GM12892 (cell line): ENCODE measurements around the gene SAE1.

Experiments used
- DNase-seq: peaks from one replicate; pipeline ENCODE4 v3.0.0; 2011; ENCODE audit not compliant: insufficient read length
- FAIRE-seq: peaks from 2 replicates; lab custom pipeline; 2011; peaks lifted over from hg19 to GRCh38; lab: Jason Lieb, UNC
- POLR2A ChIP-seq: IDR thresholded peaks from 2 replicates; pipeline ENCODE4 v1.6.1; 2011; ENCODE audit warnings: low read depth, low read length, control low read depth
- POLR2AphosphoS5 ChIP-seq: IDR thresholded peaks from 2 replicates; pipeline ENCODE4 v1.6.1; 2011; ENCODE audit warnings: low read depth, low read length, control low read depth
- TAF1 ChIP-seq: IDR thresholded peaks from 2 replicates; pipeline ENCODE4 v1.6.1; 2011; ENCODE audit warnings: low read depth, mild to moderate bottlenecking, control low read depth, low read length, borderline replicate concordance

The SAE1 gene

DNA sequence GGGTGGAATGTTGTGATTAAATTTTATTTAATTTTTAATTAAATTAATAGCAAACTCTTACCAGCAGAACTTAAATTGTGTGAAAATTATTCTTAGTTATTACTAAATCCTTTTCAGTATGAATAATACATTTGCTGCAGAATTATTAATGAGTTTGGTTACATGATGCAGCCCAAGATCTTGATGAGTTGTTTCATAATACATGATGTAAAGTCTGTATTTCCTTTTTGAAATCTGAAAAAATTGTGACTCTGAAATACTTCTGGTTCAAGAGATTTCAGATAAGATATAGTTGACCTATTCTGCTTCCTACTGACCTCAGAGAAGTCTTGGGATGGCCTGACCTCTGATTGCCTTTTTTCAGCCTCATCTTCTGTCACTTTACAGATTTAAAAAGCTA, 11.1 kb downstream of the SAE1 start:
- no peak for FAIRE-seq
- TF ChIP-seq TAF1 (no peak), POLR2A (no peak), POLR2AphosphoS5 (no peak)
- no peak for DNase-seq

DNA sequence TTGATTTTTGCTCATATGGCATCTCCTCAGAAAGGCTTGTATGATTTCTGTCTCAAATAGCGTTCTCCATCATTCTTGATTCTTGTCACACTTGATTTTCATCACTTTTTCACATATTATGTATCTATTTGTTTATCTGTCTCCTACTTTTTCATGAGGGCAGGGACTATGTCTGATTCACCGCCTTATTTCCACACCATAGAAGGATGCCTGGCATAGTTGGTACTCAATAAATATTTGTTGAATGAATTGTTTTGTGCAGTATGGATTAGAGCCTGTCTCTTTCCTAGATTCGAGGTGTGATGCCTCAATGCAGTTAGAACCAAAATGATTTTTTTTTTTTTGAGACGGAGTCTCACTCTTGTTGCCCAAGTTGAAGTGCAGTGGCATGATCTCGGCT, 12.1 kb downstream of the SAE1 start:
- FAIRE-seq = no peak
- no peak for DNase-seq
- TF ChIP-seq POLR2A (no peak), TAF1 (no peak), POLR2AphosphoS5 (no peak)

DNA sequence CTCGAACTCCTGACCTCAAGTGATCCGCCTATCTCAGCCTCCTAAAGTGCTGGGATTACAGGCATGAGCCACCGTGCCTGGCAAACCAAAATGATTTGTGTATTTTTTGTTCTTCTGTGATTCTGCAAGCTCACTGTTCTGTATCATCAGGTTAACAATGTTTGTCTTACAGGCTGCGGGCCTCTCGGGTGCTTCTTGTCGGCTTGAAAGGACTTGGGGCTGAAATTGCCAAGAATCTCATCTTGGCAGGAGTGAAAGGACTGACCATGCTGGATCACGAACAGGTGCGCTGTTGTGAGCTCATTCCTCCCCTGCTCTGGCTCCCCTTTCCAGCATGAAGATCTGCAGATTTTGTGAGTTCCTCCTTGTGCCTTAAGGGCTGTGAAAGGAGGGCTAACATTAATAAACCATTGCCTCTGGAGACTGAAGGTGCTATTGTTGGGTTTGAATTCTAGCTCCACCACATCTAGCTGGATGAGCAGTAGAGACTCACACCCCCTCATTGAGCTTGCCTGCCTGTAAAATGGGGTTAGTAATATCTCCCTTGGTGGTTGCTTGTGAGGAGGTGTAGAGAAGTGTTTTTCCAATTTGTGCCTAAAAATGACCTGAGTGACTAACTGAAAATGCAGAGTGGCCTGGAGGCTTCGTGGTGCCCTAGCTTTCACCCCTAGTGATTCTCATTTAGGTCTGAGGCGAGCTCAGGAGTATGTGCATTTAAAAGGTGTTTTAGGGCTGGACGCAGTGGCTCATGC, 12.9 kb downstream of the SAE1 start:
- FAIRE-seq (no peak), DNase-seq (no peak)

DNA sequence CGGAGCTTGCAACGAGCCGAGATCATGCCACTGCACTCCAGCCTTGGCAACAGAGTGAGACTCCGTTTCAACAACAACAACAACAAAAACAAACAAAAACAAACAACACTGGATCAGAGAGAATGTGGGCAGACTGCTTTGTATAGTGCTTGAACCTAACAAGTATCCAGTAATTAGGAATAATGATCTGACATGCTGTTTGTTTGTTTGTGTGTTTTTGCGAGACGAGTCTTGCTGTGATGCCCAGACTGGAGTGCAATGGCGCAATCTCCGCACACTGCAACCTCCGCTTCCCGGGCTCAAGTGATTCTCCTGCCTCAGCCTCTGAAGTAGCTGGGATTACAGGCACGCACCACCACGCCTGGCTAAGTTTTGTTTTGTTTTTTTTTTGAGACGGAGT, 14.0 kb downstream of the SAE1 start:
- FAIRE-seq (no peak), DNase-seq (no peak)
- TF ChIP-seq POLR2A = no peak
- no peak for TF ChIP-seq POLR2AphosphoS5

More for the DNA sequence above, 12.9 kb downstream of the SAE1 start:
- TF ChIP-seq POLR2A (no peak), TAF1 (no peak), POLR2AphosphoS5 (no peak)

DNA sequence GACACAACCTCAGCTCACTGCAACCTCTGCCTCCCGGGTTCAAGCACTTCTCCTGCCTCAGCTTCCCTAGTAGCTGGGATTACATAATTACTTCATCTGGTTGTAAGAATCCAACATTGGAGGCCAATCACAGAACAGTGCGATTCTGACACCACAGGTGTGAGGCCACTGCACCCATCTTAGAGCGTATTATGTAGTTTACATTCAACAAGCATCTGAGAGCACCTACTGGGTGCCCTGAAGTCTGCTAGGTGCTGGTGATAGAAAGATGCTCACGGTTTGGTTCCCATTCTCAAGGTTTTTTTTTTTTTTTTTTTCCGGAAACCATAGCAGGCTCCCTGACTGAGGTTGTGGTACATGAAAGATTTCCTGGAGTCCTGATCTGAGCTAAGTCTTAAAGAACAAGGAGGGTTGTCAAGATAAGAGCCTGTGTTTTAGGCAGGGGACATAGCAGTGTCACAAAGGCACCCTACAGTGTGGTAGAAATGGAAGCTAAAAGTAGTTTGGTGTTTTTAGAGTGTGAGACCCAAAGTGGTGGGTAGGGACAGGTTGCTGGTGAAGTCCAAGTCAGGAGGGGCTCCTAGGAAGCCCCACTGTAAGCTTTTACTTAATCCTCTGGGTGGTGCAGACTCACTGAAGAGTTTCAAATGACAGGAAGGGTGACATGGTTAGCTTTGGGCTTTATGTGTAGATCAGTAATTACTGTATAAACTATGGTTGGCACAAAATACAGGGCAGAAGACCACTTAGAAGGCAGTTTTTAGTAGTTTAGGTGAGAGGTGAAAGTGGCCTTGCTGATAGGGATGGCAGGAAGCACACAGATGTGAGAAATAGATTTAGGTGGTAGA, 15.2 kb downstream of the SAE1 start:
- TF ChIP-seq POLR2A (no peak), POLR2AphosphoS5 (0 out of 2 replicates have a peak, but pooled peaks have one; percentile 15)
- FAIRE-seq (no peak), DNase-seq (no peak)

DNA sequence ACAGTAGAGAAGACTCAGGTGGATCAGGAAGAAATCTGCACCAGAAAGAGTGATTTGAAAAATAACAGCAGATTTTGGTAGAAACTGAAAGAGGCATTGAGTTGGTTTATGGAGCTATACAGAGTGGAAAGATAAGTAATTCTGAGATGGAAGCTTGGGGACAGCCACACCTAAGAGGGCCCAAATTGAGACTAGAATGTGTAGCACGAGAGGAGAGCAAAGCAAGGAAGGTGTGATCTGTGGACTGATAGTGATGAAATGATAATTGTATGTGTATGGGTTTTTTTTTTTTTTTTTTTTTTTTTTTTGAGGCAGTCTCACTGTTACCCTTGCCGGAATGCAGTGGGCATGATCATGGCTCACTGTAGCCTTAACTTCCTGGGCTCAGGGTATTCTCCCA, 16.3 kb downstream of the SAE1 start:
- TF ChIP-seq POLR2AphosphoS5 (no peak), POLR2A (no peak), TAF1 (no peak)
- DNase-seq (no peak), FAIRE-seq (no peak)

DNA sequence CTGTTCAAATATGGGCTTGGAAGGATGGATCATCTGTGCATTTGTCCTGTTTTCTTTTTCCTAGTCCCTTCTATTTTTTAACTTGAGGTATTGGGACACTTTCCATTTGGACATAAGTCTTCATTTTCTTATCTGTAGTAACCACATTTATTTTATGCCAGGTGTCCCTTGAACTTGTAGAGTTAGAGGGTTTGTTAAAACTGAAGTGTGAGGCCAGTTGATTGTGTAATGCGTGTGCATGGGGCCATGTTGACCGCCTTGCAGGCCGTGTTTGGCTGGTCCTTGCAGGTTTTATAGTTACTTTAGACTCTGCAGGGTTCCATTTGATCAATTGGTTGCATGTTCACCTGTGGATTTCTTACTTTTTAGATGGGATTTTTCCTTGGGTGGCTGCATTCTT, 21.0 kb downstream of the SAE1 start:
- DNase-seq (no peak), FAIRE-seq (no peak)
- TF ChIP-seq POLR2A = no peak
- no peak for TF ChIP-seq POLR2AphosphoS5
- no peak for TF ChIP-seq TAF1

DNA sequence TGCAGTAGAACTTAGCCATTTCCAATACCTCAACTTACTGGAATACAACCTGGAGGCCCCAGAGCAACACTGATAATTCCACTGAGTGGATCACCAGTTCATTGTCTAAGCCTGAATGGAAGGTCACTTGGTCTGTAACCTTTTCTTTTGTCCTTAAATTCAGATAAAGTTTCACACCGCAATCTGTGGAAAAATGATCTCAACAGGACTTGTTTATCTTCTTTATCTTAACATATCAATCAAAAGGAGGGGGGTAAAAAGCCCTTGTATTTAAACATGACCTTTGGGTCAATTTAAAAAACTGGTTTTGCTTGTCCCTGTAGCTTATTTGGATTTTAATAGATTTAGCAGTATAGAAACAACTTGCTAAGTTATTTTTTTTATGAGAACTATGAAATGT, 21.6 kb downstream of the SAE1 start:
- no peak for TF ChIP-seq POLR2A
- TF ChIP-seq POLR2AphosphoS5 = no peak
- TF ChIP-seq TAF1 = no peak
- FAIRE-seq = no peak
- no peak for DNase-seq

DNA sequence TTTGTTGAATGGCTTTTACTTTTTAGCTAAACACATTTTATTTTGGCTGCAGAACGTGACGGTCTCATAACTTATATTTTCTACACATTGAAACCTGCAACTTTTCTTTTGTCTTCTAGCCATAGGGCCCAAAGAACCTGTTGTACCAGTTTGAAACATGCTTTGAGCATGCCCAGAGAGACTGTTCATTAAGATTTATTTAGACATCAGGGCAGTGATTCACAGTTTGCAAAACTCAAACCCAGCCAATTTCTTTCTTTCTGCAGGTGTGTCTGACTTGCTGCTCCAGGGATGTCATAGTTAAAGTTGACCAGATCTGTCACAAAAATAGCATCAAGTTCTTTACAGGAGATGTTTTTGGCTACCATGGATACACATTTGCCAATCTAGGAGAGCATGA, 22.0 kb downstream of the SAE1 start:
- no peak for TF ChIP-seq POLR2AphosphoS5
- TF ChIP-seq TAF1 = no peak
- TF ChIP-seq POLR2A = no peak
- no peak for FAIRE-seq
- no peak for DNase-seq

DNA sequence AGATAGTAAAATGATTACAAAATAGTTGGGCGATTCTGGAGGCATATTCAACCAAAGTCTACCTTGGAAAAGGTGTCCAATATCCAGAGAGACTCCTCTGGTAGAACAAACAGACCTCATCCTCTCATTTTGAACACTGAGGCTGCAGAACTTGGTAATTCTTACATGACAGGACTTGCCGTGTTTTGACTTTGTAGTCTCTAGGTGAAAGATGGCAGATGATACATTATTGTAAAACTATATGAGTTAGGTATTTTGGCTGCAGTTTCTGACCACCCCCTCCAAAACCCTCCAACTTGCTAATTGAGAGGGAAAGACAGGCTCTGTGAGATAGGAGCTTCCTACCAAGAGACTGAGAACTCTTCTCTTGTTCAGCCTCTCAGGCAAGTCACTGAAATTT, 22.6 kb downstream of the SAE1 start:
- FAIRE-seq = no peak
- TF ChIP-seq POLR2AphosphoS5 (no peak), TAF1 (no peak), POLR2A (no peak)
- no peak for DNase-seq

DNA sequence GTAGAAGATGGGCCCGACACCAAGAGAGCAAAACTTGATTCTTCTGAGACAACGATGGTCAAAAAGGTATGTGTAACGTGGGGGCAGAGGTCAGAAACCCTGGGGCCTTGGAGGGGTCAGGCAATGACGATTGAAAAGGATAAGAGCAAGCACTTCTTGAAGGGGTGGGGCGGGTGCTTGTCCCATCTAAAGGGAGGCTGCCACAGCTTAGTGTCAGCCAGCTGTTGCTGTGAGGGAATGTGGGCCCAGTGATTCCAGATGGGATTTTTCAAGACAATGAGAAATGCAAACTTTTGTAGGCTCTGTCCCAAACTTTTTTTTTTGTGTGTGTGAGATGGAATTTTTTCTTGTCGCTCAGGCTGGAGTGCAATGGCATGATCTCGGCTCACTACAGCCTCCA, 24.5 kb downstream of the SAE1 start:
- TF ChIP-seq POLR2AphosphoS5 (no peak), TAF1 (no peak), POLR2A (no peak)
- DNase-seq (no peak), FAIRE-seq (no peak)

DNA sequence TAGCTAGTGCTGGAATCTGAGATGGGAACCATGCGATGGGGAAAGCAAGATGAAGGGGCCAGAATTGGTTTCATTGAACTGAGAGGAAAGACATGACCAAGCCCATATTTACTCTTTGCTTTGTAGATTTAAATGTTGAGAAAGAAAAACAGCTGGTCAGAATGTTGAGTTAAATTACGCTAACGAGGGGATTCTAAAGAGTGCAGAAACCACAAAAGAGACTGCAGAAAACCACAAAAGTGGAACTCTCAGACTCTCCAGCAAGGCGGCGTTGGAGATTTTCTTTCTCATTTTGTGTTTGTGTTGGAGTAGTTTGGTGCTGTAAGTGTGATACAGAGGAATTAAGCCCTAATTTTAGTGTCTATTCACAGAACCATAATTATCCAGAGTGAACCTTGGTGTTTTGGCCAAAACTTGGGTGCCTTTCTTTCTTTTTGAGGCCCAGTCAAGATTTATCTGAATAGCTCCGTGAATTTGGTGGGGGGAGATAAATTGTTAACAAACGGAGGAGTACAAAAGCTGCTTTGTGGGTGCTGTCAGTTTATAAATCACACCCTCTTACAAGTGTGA, 26.3 kb downstream of the SAE1 start:
- DNase-seq (no peak), FAIRE-seq (peak; percentile 30)
- TF ChIP-seq POLR2AphosphoS5 (no peak), POLR2A (no peak), TAF1 (no peak)
